EL (cell line): ENCODE results near the gene SEMA3A.

Experiments used
- DNase-seq: peaks from one replicate; pipeline ENCODE4 v3.0.0-alpha.2; 2016

SEMA3A gene

DNA sequence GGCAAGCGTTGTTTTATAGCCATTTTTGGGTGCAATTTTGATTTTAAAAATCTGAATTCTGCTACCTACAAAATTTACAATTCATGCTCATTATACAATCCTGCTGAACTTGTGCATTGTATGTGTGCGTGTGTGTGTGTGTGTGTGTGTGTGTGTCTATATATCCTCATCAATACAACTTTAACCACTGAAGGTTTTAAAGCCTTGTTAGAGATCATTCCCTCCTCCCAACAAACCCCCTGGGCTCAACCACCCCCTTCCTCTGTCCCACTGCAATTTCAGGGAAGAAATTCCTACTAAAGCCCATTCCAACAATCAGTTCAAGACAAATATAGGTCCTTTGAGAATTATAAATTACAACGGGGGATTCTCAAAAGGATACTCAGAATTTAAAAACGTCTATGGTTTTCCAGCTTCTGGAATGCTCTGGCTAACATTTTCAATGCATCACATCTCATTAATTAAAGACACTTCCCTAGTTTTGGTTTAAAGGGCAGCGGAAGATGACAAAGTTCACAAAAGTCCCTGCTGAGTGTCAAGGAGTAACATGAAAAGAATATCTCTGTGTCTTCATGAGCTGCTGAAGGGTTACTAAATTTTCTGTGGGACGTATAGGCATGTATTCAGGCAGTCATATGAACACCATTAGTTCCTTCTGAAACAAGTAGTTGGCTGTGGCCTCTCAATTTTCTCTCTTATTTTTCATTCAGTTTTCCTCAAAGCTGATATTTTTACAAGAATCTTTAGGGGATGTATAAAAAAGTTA, 889 bp upstream of the SEMA3A start:
- peak; percentile 23 for DNase-seq

- no peak for DNase-seq
Observed at GRCh38 chr7:84193747-84194146, 842 bp downstream of the SEMA3A start.

- DNase-seq = peak; percentile 41
Observed at GRCh38 chr7:84191842-84192241, 2.7 kb downstream of the SEMA3A start.

GRCh38 chr7:84191261-84191660, 3.3 kb downstream of the SEMA3A start:
- DNase-seq = peak; percentile 28

DNA sequence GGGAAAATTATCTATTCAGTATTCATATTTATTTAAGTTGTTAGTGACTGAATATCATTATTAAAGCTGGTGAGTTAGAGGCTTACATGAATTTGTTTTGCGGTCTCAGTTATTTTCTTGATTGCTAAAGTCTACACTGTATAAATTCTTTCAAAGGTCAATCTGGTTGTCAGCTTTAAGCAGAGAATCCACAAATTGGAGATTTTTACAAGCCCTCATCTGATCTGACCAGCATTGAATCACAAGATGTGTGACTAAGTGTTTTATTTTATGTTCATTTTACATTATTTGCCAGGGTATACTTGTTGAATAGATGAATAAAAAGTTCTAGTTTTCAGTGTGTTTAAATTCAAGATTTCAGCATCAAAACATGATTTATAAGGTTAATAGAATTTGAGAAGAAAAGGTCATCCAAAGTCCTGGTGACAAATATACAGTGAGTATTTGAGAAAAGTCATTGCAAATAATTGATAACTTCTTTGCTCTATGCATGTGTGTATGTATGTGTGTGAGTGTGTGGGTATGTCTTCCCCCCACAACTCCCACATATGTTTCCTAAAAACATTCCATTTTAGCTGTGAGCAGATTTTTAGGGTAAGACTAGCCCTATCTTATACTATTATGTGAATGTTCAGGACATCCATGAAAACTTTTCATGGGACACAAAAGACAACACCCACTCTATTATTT, 4.4 kb downstream of the SEMA3A start:
- peak; percentile 39 for DNase-seq

DNA sequence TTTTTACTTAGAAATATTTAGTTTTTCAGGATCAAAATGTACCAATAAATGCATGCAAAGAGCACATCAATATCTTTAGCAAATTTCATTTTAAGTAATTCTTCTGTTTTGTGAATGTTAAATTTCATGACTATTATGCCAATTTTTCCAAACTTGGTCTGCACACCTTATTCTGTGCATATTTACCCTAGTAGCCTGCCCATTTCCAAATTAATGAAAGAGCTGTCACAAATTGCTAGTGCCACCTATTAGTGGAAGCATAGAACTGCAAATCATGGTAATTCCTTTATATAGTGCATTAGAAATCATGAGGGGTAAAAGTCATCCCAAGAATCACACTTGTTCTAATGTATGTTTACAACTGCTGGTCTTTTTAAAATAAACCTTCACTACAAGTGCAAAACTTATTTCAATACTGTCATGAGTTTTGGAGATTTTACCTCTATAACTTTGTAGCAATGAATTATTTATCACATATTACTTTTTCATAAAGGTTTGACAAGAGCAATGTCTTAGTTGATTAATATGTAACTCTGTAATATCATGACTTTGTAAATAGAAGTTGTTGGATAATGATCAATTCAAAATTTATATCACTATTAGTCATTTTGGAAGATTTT, 5.7 kb downstream of the SEMA3A start:
- peak; percentile 33 for DNase-seq

DNA sequence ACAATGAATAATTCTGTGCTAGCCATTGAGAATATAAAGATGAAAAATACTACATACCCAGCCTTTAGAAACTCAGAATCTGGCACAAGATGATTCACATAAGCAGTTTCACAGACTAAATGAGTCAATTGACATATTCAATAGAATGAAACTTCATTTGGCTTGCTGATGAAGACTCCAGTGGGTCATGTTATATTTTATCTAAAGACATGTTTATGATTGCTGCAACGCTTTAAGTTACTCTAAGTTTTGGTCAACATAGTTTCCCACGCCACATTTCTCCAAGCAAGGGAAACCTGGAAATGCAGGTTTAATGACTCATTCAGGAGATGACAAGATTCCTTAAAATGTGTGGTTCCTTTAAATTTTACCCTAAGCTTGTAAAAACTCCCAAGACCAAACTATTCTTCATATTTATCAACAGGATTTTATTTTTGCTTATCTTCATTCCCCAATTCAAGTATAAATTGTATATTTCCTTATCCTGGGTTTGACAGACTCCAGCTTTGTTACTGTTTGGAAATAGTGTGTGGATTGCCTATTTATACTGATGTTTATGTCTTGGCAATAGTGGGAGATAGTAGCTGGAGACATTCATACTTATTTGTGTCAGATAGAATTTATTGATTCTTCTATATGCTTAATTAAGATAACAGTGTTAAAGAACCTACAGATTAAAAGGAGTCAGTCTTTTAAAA, 6.6 kb downstream of the SEMA3A start:
- DNase-seq = peak; percentile 64

- peak; percentile 5 for DNase-seq
Observed at GRCh38 chr7:84187087-84187805, 7.3 kb downstream of the SEMA3A start.

DNA sequence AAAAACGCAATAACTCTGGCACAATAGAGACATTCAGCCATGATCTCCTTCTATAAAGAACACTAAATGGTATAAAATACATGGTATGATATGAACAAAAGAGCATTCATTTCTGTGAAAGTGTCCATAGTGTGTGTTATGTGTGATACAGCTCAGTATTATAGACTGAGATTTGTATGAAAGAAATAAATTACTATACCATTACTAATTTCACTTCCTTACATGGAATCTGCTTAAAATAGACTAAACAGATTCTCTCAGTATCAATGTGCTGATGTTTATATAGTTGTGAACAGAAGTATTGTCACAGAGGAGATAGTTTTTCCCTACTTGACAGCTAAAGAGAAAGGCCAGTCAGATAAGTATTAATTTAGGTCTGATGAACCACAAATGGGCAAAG, 10.8 kb downstream of the SEMA3A start:
- no peak for DNase-seq

DNA sequence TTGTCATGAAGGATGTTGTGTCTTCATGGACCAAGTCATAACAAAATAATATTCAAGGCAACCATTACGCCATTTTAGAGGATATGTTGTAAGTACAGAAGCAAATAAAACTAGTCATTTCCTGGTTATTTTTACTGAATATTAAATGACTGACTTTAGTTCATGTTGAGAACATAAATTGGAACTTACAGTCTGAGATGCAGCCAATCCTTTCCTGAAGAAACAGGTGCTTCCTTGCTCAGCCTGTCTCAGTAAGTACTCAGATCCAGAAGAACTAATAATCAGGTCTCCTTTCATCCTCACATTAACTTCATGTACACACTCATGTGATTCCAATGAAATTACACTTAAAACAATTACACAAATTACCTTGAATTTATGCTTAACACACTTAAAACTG, 12.3 kb downstream of the SEMA3A start:
- DNase-seq = no peak

DNA sequence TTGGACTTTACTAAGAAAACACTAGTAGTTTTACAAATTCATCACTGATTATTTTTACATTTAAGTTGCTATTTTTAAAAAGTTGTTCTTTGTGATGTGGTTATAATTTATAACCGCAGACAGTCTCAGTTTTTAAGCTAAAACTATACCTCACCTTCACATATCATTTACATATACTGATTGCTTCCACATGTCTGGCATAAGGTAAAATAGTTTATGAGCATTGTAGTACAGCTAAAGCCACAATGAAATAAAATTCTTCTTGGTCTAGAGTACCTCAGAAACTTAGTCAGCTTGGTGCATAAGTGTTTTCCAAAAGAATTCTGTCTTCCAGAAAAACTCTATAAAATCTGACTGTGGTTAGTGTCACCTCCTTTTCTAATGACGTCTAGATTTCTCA, 13.0 kb downstream of the SEMA3A start:
- no peak for DNase-seq

DNA sequence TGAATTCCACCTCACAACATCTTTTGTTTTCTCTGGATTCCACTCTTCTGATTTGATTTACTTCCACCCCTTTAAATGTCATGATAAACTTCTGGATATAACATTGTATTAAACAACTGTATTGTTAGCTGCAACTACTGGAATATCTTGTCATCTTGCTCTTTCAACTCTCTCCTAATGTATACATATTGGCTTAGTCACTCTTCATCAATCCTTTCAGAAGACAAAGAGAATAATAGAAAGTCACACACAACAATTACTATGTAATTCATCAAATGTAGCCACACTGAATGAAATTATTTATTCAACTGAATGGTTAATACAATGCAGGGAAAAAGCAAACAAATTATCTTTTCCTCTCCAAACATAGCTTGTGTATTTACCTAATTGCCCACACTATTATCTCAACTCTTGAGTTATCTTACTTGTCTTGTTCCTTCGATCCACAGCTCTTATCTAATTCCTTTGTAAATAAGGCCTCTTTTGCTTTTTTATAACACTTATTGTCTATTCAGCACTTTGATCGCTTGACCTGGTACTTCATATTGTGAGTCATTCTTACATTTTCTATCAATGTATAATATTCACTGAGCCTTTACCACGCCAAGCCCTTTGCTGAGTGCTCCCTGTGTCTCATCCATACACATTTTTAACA, 16.7 kb downstream of the SEMA3A start:
- no peak for DNase-seq

DNA sequence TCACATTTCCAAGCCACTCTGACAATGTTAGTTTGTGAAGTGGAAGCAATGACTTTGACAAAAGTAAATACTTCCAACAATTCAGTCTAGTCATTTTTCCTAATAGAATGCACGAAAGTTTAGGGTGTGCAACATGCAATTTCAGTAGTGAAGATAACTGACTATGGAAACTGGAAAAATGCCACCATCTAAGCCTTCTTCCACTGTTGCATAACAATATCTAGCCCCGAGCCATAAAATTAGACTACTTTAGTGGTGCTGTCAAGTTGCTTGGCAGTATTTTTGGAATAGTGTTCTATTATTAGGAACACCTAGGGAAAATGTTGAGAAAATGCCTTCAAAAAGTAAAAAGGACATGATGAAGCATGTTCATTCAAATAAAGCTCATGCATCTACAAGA, 17.9 kb downstream of the SEMA3A start:
- peak; percentile 33 for DNase-seq

DNA sequence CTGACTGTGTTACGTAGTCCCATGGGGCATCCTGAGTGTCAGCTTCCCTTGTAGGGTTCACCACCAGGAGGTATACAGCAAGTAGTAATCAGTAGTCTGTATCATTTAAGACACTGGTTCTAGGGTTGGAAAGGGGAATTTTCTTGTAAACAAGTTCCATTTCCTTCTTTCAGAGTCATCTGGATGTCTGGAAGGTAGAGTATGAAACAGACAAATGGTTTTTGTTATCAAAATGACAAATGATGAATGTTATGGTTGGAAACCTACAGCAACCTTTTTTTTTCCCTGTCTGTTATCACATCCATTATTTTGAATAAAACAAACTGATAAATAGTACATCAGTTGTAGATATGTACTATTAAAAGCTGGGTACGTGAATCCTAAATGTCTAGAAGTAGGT, 19.1 kb downstream of the SEMA3A start:
- no peak for DNase-seq

GRCh38 chr7:84170646-84171045, 23.9 kb downstream of the SEMA3A start:
- DNase-seq = no peak

- DNase-seq = no peak
Observed at GRCh38 chr7:84162584-84162983, 32.0 kb downstream of the SEMA3A start.

DNA sequence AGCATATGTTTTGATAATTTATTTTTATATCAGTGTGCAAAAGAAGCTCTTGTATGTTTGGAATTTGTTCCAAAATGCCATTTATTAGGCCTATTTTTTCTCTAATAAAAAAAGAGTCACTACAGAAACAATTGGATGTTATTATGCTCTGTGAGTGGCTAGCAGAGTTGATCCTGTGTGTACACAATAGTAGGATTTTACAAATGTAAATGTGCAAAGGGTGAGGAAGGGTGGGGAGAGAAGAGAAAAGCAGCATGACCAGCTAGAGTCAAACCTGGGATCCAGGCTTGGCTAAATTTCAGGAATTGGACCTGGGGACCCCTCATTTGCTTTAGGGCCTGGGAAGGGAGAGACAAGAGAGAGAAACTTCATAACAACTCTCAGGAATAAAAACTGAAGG, 32.5 kb downstream of the SEMA3A start:
- DNase-seq = no peak

GRCh38 chr7:84161398-84161797, 33.2 kb downstream of the SEMA3A start:
- no peak for DNase-seq

GRCh38 chr7:84159435-84159834, 35.2 kb downstream of the SEMA3A start:
- DNase-seq = no peak

- DNase-seq = no peak
Observed at GRCh38 chr7:84157171-84157570, 37.4 kb downstream of the SEMA3A start.

DNA sequence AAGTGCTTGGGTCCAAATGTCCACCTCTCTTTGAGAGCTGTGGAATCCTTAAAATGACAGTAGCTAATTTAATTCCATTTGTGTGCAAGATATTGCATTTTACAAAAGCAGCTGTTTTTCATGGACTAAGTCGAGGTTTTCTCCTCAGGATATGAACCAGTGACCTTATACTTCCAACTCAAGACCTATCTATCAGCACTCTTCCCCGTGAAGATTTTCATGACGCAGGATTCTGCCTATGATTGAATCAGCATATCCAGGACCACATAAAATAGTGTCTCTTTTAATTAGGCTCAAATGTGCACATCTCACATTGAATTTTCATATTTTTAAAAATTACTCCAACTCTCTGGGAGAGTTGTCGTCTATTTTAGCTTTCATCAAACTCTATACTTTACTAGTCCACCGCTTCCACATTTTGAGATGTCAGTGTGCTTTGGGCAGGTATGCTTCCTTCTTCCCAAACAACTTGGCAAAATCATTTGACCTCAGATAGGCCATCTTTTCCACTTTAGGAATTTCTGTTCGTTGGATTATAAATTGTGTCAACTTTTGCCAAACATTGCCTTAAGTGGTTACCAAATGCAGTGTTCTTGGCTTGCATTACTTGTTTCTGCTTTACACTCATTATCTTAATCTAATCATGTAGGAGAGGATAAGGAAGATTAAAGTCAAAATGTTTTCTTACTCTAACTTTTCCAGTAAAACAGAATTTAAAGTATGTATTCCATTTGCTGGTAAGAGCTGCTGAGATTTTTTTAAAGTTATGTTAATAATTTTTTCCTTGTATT, 39.4 kb downstream of the SEMA3A start:
- DNase-seq = no peak
